ENCODE measurements around the gene SLC35A2. TPM values are rescaled to one million over a fixed set of nuclear protein-coding genes. Genes with fewer than 3 reads are reported as not detected.

Gene SLC35A2
- 22.7 and 32.6 TPM in 2 replicates for total RNA-seq (2014; rRNA removed; shearing (Covaris generic))

DNA sequence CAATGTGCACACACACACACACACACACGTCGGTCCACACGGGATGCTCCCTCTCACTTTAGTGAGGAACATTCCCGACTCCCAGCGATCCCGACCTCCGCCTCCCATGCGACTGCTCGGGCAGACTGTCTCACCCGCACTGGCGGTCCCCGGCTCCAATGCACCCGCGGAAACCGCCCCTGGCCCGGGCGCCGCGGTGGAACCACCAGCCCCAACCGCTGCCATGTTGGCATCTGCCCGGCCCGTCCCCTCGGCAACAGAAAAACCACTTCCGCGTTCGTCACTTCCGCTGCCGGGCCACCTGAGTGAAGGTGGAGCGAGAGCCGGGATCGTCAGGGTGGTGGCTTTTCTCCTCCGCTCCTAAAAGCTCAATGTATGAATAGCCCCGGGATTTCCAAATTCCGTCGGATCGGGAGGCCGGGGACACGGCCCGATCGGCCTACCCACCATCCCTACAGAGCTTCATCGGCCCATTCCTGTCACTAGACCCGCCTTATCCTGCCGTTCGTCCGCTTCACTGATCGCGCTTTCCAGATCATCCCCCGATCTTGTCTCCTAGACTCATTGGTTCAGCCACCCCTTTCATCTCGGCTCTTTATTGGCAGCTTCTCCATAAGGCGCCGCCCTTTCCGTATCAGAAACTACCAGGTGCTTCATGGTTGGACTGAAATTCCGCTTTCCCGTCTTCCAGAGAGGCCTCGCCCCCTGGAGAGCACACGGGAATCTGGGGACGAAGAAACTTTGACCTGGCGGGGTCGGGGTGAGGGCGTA, at the start of gene SLC35A2:
Gene SLC35A2, minus strand, starts transcription at position 235 of the 771 bp plus-strand sequence. Its CDS starts 10 bp downstream, at position 225.
- Histone ChIP-seq H3K9me3 (replicated peaks) (no peaks in the 10 kb centered on the region), H3K27me3 (replicated peaks) (no peaks in the 10 kb centered on the region)
- DNase-seq (ENCODE audit: low read depth in 1 of 2, low spot score in 2 of 2): peak; percentile 64 to 72

DNA sequence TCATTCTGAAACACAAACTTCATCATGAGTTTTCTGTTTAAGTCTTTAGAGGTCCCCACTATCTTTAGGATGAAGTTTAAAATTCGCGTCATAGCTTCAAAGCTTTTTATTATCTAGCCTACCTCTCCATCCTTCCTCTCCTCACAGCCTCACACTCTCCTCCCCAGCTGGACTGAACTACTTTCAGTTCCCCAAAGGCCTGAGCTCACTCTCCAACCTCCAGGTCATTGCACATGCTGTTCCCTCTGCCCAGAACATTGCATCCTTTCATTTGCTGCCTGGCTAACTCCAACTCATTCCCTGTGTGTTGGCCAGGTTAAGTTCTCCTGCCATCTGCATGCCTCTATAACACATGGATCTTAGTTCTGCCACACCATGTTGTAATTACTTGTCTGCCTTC, 48.8 kb upstream of the SLC35A2 start:
- H3K27me3 ChIP-seq (replicated peaks): no peaks in the 10 kb centered on the region
- peaks cover 11% of the 10 kb centered on the region for H3K36me3 ChIP-seq
- no peaks in the 10 kb centered on the region for H3K9me3 ChIP-seq (replicated peaks)
- no peak overlapping the region for H3K27ac ChIP-seq
- H3K4me1 ChIP-seq (replicated peaks): peaks cover 5% of the 10 kb centered on the region
- no peak for DNase-seq (ENCODE audit: low read depth in 1 of 2, low spot score in 2 of 2)
- no peak overlapping the region for H3K4me3 ChIP-seq

More for the DNA sequence above, at the start of gene SLC35A2:
- Histone ChIP-seq H3K4me1 (replicated peaks) (no peaks in the 10 kb centered on the region), H3K27ac (peak within 1 kb of the TSS; percentile 81), H3K36me3 (no peaks in the 10 kb centered on the region), H3K4me3 (peak within 1 kb of the TSS; percentile 78)

DNA sequence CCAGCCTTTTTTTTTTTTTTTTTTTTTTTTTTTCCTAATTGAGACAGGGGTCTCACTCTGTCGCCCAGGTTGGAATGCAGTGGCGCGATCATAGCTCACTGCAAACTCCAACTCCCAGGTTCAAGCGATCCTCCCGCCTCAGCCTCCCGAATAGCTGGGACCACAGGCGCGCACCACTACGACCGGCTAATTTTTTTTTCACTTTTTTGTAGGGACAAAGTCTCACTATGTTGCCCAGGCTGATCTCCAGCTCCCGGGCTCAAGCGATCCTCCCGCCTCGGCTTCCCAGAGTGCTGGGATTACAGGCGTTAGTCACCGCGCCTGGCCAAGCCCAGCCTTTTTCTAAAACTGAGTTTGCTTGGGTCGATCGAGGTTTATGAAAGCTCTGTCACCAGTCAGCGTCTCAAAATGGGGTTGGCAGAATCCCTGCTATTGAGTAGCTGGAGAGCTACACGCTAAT, 47.2 kb upstream of the SLC35A2 start:
- Histone ChIP-seq H3K27me3 (replicated peaks) (no peaks in the 10 kb centered on the region), H3K27ac (peak overlapping the region; percentile 98), H3K36me3 (peaks cover 16% of the 10 kb centered on the region), H3K4me1 (replicated peaks) (peaks cover 5% of the 10 kb centered on the region), H3K9me3 (replicated peaks) (no peaks in the 10 kb centered on the region), H3K4me3 (peak overlapping the region; percentile 57)
- DNase-seq (ENCODE audit: low read depth in 1 of 2, low spot score in 2 of 2): peak in 1 of 2 experiments; percentile 49

DNA sequence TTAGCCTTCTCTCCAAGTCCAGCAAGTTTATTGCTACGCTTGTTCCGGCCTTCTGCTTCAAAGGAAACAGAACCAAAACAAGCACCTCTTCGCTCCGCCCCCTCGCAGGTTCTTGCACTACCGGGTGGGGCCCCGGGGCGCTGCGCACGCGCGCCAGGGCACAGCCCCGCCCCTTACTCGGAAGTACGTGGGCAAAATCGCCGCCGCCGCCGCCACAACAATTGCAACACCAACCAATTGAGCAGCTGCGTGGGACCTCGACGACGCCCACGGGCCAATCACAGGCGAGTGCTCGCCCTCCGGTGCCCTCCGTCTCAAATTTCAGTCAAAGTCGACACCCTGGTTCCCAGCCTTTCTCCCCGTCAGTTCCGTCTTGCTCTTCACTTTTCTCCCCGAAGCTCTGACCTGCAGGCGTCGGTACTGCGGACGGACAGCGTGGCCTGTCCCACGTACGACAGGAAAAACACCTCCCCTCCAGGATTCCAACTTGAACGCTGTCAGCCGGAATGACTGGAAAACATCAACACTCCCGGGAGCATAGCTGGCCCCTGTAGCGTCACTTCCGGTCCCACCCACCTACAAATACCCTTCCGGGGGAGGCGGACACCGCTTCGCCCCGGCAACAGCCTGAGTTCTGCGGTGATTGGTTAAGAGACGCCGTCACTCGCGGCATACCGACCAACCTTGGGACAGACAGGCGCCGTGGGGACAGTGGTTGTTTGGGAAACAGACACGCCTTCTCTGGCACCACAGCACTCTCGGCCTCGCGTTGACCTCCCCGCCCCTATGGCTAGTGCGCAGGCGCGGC, 46.6 kb upstream of the SLC35A2 start:
- Histone ChIP-seq H3K27ac (peak overlapping the region; percentile 98), H3K36me3 (peaks cover 16% of the 10 kb centered on the region), H3K4me1 (replicated peaks) (peaks cover 5% of the 10 kb centered on the region), H3K27me3 (replicated peaks) (no peaks in the 10 kb centered on the region), H3K4me3 (peak overlapping the region; percentile 57), H3K9me3 (replicated peaks) (no peaks in the 10 kb centered on the region)
- DNase-seq (ENCODE audit: low read depth in 1 of 2, low spot score in 2 of 2): peak; percentile 96

DNA sequence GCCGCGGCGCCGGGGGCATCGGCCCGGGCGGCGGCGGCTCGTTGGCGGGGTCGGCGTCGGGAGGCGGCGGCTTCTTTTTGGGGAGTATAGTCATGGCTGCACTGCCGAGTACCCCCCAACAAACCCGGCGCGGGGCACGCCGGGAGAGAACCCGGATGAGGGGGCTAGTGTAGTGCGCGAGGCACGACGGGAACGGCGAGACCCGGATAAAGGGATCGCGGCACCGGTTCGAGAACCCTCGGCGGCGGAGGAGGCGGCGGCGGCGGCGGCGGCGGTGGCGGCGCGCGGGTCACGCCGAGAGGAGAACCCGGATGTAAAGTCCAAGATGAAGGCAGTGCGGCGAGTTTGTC, 46.0 kb upstream of the SLC35A2 start, which contains the start of gene OTUD5:
Gene OTUD5, minus strand, starts transcription at position 131 of the 350 bp plus-strand sequence. Its CDS starts 37 bp downstream, at position 94.
- Histone ChIP-seq H3K9me3 (replicated peaks) (no peaks in the 10 kb centered on the region), H3K4me1 (replicated peaks) (peaks cover 5% of the 10 kb centered on the region), H3K27ac (peak within 1 kb of the TSS; percentile 98), H3K27me3 (replicated peaks) (no peaks in the 10 kb centered on the region), H3K36me3 (peaks cover 16% of the 10 kb centered on the region), H3K4me3 (peak within 1 kb of the TSS; percentile 57)
- DNase-seq (ENCODE audit: low read depth in 1 of 2, low spot score in 2 of 2): peak in 1 of 2 experiments; percentile 61

- peak overlapping the region; percentile 57 for H3K4me3 ChIP-seq
- peaks cover 5% of the 10 kb centered on the region for H3K4me1 ChIP-seq (replicated peaks)
- no peaks in the 10 kb centered on the region for H3K9me3 ChIP-seq (replicated peaks)
- H3K27ac ChIP-seq: peak overlapping the region; percentile 49; the same call in 1 of the 2 replicates
- DNase-seq (ENCODE audit: low read depth in 1 of 2, low spot score in 2 of 2): no peak
- peaks cover 16% of the 10 kb centered on the region for H3K36me3 ChIP-seq
- no peaks in the 10 kb centered on the region for H3K27me3 ChIP-seq (replicated peaks)
These were observed 45.4 kb upstream of the SLC35A2 start for GRCh38 chrX:48956728-48957414.

DNA sequence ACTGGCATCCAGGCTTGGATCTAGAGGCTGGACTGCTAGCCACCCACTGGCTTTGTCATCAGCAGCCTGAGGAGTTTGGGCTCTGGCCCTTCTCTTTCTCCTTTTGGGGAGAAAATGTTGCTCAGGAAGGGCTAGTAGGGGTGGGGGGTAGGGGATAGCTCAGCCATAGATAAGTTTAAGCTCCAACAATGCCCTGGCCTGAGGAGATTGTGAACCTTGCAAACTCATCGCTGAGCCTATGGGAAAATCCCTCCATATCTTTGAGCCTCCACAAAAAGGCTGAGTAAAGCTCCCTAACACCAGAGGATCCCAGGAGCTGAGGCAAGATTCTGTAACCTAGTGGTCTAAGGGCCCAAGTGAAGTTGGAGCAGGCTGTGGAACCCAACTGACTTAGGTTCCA, 37.1 kb upstream of the SLC35A2 start:
- Histone ChIP-seq H3K36me3 (no peaks in the 10 kb centered on the region), H3K9me3 (replicated peaks) (no peaks in the 10 kb centered on the region), H3K4me3 (no peak overlapping the region), H3K27ac (no peak overlapping the region), H3K4me1 (replicated peaks) (no peaks in the 10 kb centered on the region), H3K27me3 (replicated peaks) (no peaks in the 10 kb centered on the region)
- DNase-seq (ENCODE audit: low read depth in 1 of 2, low spot score in 2 of 2): no peak

- Histone ChIP-seq H3K27me3 (replicated peaks) (no peaks in the 10 kb centered on the region), H3K9me3 (replicated peaks) (no peaks in the 10 kb centered on the region), H3K4me1 (replicated peaks) (no peaks in the 10 kb centered on the region), H3K36me3 (0 out of 2 replicates have a peak, but pooled peaks cover 3% of the 10 kb centered on the region), H3K27ac (no peak overlapping the region), H3K4me3 (no peak overlapping the region)
- DNase-seq (ENCODE audit: low read depth in 1 of 2, low spot score in 2 of 2): peak in 1 of 2 experiments; percentile 42
These were observed 34.3 kb upstream of the SLC35A2 start for GRCh38 chrX:48945517-48946348.

GRCh38 chrX:48942895-48943294, 31.4 kb upstream of the SLC35A2 start:
- Histone ChIP-seq H3K36me3 (0 out of 2 replicates have a peak, but pooled peaks cover 3% of the 10 kb centered on the region), H3K4me1 (replicated peaks) (no peaks in the 10 kb centered on the region; the same call in 1 of the 2 replicates), H3K4me3 (no peak overlapping the region), H3K9me3 (replicated peaks) (no peaks in the 10 kb centered on the region), H3K27me3 (replicated peaks) (no peaks in the 10 kb centered on the region), H3K27ac (no peak overlapping the region)
- no peak for DNase-seq (ENCODE audit: low read depth in 1 of 2, low spot score in 2 of 2)

DNA sequence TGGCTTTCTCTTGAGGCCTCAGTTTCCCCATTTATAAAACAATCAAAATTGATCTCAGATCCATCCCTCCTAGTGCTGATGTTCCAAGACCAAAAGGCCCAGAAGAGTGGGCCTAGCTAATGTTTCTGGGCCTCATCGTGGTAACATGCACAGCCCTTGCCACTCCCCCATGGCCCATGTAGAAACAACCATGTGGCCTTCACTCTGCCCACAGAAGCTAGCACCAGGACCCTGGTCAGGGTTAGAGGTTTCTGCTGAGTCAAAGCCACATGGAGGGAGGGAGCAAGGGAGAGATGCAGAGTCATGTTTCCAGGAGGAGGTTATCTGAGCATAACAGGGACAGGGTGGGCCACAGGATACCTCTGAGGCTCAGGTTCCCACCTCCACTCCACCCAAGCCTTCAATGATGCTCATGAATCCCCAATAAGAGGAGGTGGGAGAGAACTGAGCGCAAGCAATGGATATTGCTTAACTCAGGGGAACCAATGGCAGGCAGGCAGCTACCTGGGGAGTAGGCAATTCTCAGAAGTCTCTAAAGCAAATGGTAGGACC, 29.0 kb upstream of the SLC35A2 start:
- Histone ChIP-seq H3K9me3 (replicated peaks) (no peaks in the 10 kb centered on the region), H3K36me3 (0 out of 2 replicates have a peak, but pooled peaks cover 3% of the 10 kb centered on the region), H3K4me3 (no peak overlapping the region), H3K27ac (no peak overlapping the region), H3K27me3 (replicated peaks) (no peaks in the 10 kb centered on the region), H3K4me1 (replicated peaks) (peaks cover 10% of the 10 kb centered on the region)
- DNase-seq (ENCODE audit: low read depth in 1 of 2, low spot score in 2 of 2): no peak

- no peak overlapping the region for H3K4me3 ChIP-seq
- H3K27ac ChIP-seq: no peak overlapping the region
- DNase-seq (ENCODE audit: low read depth in 1 of 2, low spot score in 2 of 2): no peak
- no peaks in the 10 kb centered on the region for H3K9me3 ChIP-seq (replicated peaks)
- 0 out of 2 replicates have a peak, but pooled peaks cover 3% of the 10 kb centered on the region for H3K36me3 ChIP-seq
- H3K27me3 ChIP-seq (replicated peaks): no peaks in the 10 kb centered on the region
- H3K4me1 ChIP-seq (replicated peaks): peaks cover 10% of the 10 kb centered on the region
These were observed 28.2 kb upstream of the SLC35A2 start for GRCh38 chrX:48939524-48940228.

Measured in SJSA1 (cell line).